ENCODE data around the gene KCNJ6. TPM values are rescaled to one million over a fixed set of nuclear protein-coding genes. Genes with fewer than 3 reads are reported as not detected.

KCNJ6 gene
- total RNA-seq, 2 donors from 2014 or later, result 0.33 TPM; not detected in 1

DNA sequence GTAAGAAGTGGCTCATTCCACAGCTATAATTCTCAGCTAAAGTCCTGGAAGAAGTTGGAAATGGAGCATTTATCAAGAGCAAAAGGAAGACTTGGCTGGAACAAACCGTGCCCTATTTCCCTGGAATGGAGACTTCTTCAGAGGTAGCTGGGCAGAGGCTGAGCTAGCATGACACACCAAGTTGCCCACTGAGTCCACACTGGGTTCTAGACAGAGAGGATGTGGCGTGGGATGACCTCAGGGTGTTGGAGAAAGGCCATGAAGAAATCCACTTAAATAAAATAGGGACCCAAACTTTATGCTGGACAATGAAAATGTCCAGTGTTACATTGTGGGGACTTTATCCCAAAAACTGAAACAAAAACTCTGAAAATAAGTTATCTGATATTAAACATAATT, 116.2 kb downstream of the KCNJ6 start:
- Histone ChIP-seq H3K27ac (ENCODE audit: low read depth, low read length) (no peak overlapping the region), H3K27me3 (ENCODE audit: control insufficient read depth, insufficient read depth, low read length, poor library complexity, severe bottlenecking) (no peaks in the 10 kb centered on the region), H3K4me1 (ENCODE audit: control insufficient read depth, insufficient read depth, low read length) (peaks cover 8% of the 10 kb centered on the region), H3K9ac (ENCODE audit: extremely low read depth, low read length, poor library complexity, severe bottlenecking) (no peak overlapping the region), H3K9me3 (ENCODE audit: control insufficient read depth, low read length) (no peaks in the 10 kb centered on the region), H3K36me3 (ENCODE audit: control insufficient read depth, insufficient read depth, low read length) (no peaks in the 10 kb centered on the region), H3K4me3 (ENCODE audit: low read length) (no peak overlapping the region)
- Mint-ChIP-seq H3K4me1 (peaks cover 5% of the 10 kb centered on the region), H3K4me3 (no peak overlapping the region), H3K27ac (no peak overlapping the region), H3K9me3 (peaks cover 7% of the 10 kb centered on the region), H3K27me3 (ENCODE audit: insufficient read depth) (no peaks in the 10 kb centered on the region), H3K36me3 (ENCODE audit: low read depth) (no peaks in the 10 kb centered on the region)
- WGBS, 2 experiments (ENCODE audit: insufficient coverage in 1 of 2, insufficient read length in 1 of 2), result 88 to 100% methylated on average over 1 to 2 of the region's 2 CpGs
- no peak for DNase-seq
- no peak for TF ChIP-seq CTCF (conservative IDR thresholded peaks at IDR 0.05)

DNA sequence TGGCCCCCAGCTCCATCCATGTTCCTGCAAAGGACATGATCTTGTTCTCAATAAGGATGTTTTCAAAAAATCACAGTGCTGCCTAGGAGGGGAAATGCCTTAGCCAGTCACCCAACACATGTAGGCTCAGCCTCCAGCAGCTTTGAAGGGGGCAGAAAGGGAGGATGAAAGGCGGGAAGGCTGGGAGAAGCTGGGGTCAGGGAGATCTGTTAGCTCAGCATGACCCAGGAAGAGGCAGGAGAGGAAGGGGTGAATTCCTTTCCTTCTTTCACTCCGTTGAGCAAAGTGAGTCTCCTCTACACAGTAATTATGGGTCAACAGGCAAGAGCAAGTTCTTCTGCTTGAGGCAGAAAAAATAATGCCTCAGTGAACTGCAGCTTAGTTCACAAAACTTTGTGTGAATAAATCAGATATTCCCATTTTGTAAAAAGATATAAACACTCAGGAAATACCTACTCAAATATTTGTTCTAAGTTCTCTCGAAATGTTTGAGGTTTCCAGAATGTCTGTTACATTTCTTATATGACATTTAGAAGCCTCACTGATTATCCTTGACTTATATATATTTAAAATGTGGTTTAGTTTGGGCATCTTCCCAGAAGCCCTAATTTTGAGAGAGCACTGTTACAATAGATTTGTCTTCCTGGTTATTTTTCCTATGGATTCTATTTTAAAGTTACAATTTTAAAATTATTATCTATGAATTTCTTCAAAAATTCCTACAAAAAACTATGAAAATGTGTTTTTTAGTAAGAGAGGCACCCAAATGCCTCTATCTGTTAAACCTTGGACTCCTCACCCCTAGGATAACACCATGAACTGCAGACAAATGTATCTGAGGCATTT, 116.8 kb downstream of the KCNJ6 start:
- Histone ChIP-seq H3K9me3 (ENCODE audit: control insufficient read depth, low read length) (no peaks in the 10 kb centered on the region), H3K27me3 (ENCODE audit: control insufficient read depth, insufficient read depth, low read length, poor library complexity, severe bottlenecking) (no peaks in the 10 kb centered on the region), H3K4me3 (ENCODE audit: low read length) (no peak overlapping the region), H3K9ac (ENCODE audit: extremely low read depth, low read length, poor library complexity, severe bottlenecking) (no peak overlapping the region), H3K27ac (ENCODE audit: low read depth, low read length) (no peak overlapping the region), H3K36me3 (ENCODE audit: control insufficient read depth, insufficient read depth, low read length) (no peaks in the 10 kb centered on the region), H3K4me1 (ENCODE audit: control insufficient read depth, insufficient read depth, low read length) (peaks cover 8% of the 10 kb centered on the region)
- Mint-ChIP-seq H3K27ac (no peak overlapping the region), H3K36me3 (ENCODE audit: low read depth) (no peaks in the 10 kb centered on the region), H3K4me3 (no peak overlapping the region), H3K9me3 (peaks cover 3% of the 10 kb centered on the region), H3K27me3 (ENCODE audit: insufficient read depth) (no peaks in the 10 kb centered on the region), H3K4me1 (peaks cover 5% of the 10 kb centered on the region)
- TF ChIP-seq CTCF (conservative IDR thresholded peaks at IDR 0.05), result no peak
- no peak for DNase-seq
- WGBS, 2 experiments (ENCODE audit: insufficient coverage in 1 of 2, insufficient read length in 1 of 2), result 77% methylated on average over 3 of the region's 3 CpGs; no CpG with 5 or more reads in 1 of the 2 experiments

- H3K4me1 ChIP-seq (ENCODE audit: control insufficient read depth, insufficient read depth, low read length), result peaks cover 8% of the 10 kb centered on the region
- H3K27me3 ChIP-seq (ENCODE audit: control insufficient read depth, insufficient read depth, low read length, poor library complexity, severe bottlenecking), result no peaks in the 10 kb centered on the region
- Mint-ChIP-seq H3K9me3 (no peaks in the 10 kb centered on the region), H3K36me3 (ENCODE audit: low read depth) (no peaks in the 10 kb centered on the region), H3K4me3 (no peak overlapping the region), H3K27me3 (ENCODE audit: insufficient read depth) (no peaks in the 10 kb centered on the region), H3K4me1 (peaks cover 5% of the 10 kb centered on the region), H3K27ac (no peak overlapping the region)
- no peak overlapping the region for H3K4me3 ChIP-seq (ENCODE audit: low read length)
- no peaks in the 10 kb centered on the region for H3K9me3 ChIP-seq (ENCODE audit: control insufficient read depth, low read length)
- DNase-seq, result no peak
- H3K27ac ChIP-seq (ENCODE audit: low read depth, low read length), result no peak overlapping the region
- no peak overlapping the region for H3K9ac ChIP-seq (ENCODE audit: extremely low read depth, low read length, poor library complexity, severe bottlenecking)
- no peak for TF ChIP-seq CTCF (conservative IDR thresholded peaks at IDR 0.05)
- H3K36me3 ChIP-seq (ENCODE audit: control insufficient read depth, insufficient read depth, low read length), result no peaks in the 10 kb centered on the region
- WGBS, 2 experiments (ENCODE audit: insufficient coverage in 1 of 2, insufficient read length in 1 of 2), result 87 to 88% methylated on average over 3 to 4 of the region's 4 CpGs
Measured at GRCh38 chr21:37797403-37797802, 118.9 kb downstream of the KCNJ6 start.
